ENCODE results near the gene NXPE3.
"Not testable (repeated sequence)": the region's sequence is repeated elsewhere in the genome, so short reads cannot be mapped to it uniquely, and the experiment has no call there.

The NXPE3 gene

DNA sequence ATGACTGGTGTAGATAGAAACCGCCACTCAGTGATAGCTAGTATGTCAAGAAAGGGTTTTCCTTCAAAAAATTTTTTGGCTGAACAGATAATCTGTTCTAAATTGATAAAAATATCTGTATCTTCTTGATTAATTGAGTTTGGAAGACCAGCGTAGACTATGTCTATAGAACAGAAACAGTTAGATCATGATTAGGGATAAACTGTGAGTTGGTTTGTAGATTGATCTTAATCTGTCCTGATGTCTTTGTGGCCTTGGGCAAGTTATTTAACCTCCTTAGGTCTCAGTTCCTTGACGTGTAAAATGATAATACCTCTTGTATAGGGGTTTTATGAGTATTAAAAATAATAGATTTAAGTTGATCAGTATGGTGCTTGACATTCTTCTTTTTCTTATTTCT, 75.0 kb downstream of the NXPE3 start:
- no peak for DNase-seq

DNA sequence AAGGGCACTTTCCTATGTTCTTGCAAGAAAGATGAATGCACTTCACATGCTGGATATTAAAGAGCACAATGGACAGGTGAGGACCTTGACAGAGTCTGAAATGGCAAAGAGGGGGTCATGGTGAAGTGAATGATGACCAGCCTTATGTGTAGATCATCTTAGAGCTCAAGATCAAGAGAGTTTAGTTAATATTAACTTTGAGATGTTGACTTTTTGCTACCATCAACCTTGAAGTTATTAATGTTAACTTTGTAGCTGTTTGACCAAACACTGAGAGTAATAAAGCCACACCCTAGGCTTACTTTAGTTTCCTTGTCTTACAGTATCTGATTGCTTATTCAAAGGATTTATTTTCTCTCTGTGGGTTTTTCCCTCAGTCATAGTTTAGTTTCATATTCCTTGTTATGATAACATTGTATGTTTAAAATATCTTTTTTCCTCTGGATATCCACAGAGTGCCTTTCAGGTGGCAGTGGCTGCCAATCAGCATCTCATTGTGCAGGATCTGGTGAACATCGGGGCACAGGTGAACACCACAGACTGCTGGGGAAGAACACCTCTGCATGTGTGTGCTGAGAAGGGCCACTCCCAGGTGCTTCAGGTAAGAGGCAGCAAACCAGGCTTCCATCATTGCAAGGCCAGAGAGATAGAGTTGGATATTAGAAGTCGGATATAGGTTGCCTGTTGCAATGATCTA, 75.7 kb downstream of the NXPE3 start:
- no peak for DNase-seq

GRCh38 chr3:101857301-101857741, 78.3 kb downstream of the NXPE3 start:
- no peak for DNase-seq

- no peak for DNase-seq
Measured at GRCh38 chr3:101858464-101859030, 79.5 kb downstream of the NXPE3 start.

GRCh38 chr3:101859882-101860448, 81.0 kb downstream of the NXPE3 start:
- no peak for DNase-seq

GRCh38 chr3:101861212-101861788, 82.3 kb downstream of the NXPE3 start:
- DNase-seq: peak; percentile 48

DNA sequence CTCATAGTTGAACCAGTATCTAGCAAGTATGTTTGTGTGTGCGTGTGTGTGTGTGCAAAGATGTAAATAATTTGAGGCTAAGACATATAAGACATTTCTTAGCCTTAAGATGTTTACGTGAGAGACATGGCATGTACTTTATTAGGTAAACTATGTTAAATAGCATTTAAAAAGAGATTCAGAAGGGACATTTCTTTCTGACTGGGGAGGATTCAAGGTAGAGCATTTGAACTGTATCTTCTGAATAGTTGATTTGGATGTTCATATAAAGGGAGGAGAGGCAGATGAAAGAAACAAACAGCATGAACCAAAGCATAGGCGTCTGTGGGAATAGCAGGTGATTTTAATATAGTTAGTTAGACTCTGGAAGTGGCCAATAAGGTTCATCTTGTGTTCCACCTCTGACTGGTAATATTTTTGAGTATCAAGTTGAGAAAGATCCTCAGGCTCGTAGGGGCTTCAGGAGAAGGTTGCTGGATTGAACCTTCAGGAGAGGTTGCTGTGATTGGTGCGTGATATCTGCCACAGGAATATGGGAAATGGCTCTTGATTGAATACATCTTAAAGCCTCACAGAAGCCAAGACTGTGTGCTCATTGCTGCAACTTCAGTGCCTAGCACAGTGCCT, 82.9 kb downstream of the NXPE3 start:
- DNase-seq: peak; percentile 54

DNA sequence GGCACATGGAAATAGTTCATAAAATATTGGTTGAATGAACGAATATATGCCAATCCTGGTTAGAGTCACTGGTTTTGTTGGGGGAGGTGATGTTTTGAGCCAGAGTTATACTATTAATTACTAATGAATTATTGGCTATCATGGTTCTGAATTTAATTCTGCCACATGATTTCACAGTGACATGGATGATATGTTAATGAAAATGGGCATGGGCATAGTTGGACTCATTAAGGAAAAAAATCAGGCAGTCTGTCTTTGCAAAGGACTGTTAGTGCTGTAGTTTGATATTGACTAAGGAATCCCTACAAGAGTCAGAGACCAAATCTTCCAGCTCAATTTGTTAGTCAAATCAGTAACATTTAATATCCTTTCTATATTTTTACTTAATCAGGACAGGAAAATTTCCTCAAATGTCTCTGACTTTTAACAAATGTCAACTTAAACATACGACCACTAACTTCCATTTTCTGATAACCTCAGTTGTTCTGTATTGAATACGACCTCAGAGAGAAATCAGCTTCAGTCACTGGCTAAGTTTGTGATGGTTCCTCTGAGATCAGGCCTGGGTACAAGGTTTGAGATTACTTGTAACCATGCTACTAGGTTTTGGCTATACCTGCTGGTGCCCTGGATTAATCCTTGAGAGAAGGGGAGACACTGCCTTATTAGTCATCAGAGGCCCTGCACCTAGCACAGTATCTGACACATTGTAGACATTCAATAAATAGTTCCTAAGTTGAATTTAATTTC, 83.6 kb downstream of the NXPE3 start:
- peak; percentile 59 for DNase-seq

GRCh38 chr3:101864926-101865325, 85.9 kb downstream of the NXPE3 start:
- not testable (repeated sequence) for DNase-seq

- DNase-seq: no peak
Measured at GRCh38 chr3:101865751-101866509, 86.9 kb downstream of the NXPE3 start.

DNA sequence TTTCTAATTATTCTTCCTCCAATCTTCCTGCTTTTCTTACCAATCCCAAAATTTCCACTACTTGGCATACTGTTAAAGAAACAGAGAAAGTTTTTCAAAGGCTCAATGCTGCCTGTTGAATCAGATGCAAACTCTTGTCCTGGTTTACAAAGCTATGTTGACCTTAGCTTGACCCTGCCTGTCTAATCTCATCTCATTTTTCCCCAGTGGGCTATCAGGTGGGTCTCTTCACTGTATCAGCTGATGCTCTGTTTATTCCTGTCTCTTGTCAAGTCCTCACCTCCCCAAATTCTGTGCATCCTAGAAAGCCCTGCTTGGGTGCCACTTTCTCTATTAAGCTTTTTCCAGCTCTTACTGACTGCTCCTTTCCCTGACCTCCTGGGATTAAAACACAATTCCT, 88.5 kb downstream of the NXPE3 start:
- no peak for DNase-seq

- no peak for DNase-seq
Measured at GRCh38 chr3:101867996-101868395, 89.0 kb downstream of the NXPE3 start.

- no peak for DNase-seq
Measured at GRCh38 chr3:101868534-101869464, 89.8 kb downstream of the NXPE3 start.

GRCh38 chr3:101870138-101870537, 91.1 kb downstream of the NXPE3 start:
- no peak for DNase-seq

DNA sequence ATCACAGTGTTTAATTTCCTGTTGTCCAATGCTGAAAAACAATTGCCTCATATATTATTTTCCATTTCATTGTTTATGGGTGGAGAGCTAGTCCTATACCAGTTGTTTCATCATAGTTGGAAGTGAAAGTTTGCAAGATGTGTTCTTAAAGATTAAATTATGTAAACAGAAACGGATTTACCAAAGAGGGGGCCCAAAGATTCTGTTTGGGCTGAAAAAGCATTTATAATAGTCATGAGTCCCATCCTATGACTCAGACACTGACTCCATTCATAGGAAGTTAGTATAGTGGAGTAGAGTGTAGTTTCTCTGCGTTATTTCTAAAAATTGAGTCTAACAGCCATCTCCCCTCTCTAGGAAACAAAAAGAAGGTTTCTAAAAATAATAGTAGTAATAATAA, 94.6 kb downstream of the NXPE3 start:
- no peak for DNase-seq

- no peak for DNase-seq
Measured at GRCh38 chr3:101876142-101876541, 97.1 kb downstream of the NXPE3 start.

All from CD4-positive, alpha-beta T cell treated with Interleukin-10 for 1 hour (primary cell).